HG02763 (cell line): ENCODE measurements around the gene ELANE.

Experiments
- ATAC-seq: cut with Tn5 transposase; IDR thresholded peaks from one replicate; pipeline ENCODE4 v1.9.1; 2021; ENCODE audit warnings: mild to moderate bottlenecking, moderate library complexity; ENCODE audit not compliant: unreplicated experiment

The ELANE gene

DNA sequence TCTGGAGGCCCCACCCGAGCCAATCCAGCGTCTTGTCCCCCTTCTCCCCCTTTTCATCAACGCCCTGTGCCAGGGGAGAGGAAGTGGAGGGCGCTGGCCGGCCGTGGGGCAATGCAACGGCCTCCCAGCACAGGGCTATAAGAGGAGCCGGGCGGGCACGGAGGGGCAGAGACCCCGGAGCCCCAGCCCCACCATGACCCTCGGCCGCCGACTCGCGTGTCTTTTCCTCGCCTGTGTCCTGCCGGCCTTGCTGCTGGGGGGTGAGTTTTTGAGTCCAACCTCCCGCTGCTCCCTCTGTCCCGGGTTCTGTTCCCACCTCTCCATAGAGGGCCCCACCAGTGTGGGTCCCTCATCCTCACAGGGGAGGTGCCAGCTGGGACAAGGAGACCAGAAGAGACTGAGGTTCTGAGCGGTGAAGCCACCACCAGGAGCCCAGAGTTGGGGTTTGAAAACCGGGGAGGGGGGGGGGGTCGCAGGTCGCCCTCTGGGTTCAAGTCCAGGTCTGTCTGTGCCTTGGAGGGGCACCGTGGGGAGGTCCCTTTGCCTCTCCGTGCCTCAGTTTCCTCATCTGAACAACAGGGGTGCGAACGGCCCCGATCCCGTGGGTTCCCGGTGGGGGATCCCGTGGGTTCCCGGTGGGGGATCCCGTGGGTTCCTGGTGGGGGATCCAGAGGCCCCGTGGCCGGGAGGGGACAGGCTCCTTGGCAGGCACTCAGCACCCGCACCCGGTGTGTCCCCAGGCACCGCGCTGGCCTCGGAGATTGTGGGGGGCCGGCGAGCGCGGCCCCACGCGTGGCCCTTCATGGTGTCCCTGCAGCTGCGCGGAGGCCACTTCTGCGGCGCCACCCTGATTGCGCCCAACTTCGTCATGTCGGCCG is at the start of gene ELANE:
Gene ELANE (plus strand): TSS at position 168 of the 878 bp plus-strand sequence. CDS start 26 bp downstream, at position 194.
- no peak for ATAC-seq

DNA sequence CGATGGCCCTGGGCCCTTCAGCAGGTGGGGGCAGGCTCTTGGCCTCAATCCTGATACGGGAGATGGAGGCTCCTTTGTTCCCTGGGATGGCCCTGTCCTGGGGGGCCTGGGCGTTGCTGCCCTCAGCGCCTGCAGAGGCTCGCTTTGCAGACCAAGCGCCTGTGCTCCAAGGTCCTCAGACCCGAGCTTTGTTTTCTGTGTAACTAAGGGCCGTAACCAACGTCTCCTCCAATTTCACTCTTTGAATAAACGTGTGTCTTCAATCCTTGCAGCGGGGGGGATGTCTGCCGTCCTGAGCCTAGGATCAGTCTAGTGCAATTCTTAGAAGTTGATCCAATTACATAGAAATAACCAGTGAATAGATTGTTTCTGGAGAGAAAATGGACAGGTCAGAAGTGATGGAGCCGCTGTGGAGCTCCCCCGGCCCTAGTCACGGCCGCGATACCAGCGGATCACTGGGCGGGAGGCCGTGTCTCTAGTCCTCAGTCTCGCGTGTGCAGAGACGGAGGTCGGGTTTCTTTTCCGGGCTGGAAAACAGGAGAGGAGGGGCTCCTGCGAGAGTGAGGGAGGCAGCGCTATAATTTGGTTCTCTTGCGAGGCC is 49.5 kb upstream of the ELANE start:
- ATAC-seq = no peak

DNA sequence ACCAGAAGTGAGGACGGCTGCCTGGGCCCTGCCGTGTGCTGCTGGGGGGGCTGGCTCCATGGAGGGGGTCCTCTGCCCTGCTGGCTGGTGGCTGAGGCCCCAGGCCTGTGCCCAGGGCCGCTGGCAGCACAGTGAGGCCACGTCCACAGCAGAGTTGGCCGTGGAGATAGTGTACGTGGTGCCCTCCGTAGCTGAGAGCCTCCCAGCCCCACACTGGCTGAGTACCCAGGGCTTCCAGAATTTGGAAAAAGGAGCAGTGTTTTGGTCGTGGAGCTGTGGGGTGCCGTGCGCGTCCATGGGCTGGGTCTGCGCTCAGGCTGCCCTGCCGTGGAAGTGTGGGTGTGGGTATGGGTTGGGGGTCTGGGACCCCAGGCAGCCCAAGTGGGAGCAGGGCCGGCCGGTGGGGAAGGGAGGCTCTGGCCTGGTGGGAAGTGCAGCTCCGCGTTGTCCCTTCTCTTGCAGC is 49.0 kb upstream of the ELANE start:
- ATAC-seq = no peak

DNA sequence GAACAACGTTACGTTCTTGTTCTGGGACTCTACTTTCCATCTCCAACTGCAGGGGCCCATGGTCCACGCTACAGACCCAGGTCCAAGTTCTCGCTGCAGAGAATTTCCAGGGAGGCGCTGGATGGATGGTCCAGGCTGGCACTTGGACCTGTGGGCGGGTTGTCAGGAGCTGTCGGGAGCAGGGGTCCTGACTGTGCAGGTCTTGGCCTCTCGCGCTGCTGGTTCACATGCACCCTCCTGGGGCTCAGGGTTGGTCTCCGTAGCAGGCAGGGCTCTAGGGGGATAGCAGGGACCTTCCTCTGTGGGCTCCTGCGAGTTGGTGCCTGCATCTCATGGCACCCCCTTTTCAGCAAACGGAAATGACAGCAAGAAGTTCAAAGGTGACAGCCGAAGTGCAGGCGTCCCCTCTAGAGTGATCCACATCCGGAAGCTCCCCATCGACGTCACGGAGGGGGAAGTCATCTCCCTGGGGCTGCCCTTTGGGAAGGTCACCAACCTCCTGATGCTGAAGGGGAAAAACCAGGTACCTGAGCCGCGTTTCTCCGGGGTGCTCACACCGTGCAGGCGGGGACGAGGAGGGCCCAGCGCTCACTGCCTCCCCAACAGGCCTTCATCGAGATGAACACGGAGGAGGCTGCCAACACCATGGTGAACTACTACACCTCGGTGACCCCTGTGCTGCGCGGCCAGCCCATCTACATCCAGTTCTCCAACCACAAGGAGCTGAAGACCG is 48.3 kb upstream of the ELANE start:
- no peak for ATAC-seq

DNA sequence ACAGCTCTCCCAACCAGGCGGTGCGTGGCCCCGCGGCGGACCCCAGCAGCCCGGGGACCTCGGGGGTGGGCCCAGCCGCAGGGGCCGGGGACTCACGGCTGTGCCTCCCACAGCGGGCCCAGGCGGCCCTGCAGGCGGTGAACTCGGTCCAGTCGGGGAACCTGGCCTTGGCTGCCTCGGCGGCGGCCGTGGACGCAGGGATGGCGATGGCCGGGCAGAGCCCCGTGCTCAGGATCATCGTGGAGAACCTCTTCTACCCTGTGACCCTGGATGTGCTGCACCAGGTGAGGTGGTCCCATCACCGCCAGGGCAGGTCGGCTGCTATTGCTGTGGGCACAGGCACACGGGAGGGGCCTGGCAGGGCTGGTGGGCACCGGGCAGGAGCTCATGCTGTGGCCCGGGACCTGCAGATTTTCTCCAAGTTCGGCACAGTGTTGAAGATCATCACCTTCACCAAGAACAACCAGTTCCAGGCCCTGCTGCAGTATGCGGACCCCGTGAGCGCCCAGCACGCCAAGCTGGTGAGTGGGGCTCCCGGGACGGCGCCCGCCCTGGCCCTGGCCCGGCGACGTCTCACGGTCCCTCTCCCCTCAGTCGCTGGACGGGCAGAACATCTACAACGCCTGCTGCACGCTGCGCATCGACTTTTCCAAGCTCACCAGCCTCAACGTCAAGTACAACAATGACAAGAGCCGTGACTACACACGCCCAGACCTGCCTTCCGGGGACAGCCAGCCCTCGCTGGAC is 47.5 kb upstream of the ELANE start:
- no peak for ATAC-seq

DNA sequence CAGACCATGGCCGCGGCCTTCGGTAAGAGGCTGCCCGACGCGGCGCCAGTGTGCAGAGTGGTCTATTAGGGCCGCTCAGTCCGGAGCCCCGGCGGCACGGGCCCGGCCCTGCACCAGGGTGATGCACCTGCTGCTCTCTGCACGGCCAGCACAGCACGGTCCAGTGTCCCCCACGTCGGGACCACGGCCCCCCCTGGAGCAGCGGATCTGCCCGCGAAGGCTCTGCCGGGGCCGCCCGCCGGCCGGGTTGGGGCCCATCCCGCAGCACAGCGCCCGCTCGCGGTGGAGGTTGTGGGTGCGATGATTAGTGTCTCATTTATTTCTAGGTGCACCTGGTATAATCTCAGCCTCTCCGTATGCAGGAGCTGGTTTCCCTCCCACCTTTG is 46.9 kb upstream of the ELANE start:
- ATAC-seq = no peak

DNA sequence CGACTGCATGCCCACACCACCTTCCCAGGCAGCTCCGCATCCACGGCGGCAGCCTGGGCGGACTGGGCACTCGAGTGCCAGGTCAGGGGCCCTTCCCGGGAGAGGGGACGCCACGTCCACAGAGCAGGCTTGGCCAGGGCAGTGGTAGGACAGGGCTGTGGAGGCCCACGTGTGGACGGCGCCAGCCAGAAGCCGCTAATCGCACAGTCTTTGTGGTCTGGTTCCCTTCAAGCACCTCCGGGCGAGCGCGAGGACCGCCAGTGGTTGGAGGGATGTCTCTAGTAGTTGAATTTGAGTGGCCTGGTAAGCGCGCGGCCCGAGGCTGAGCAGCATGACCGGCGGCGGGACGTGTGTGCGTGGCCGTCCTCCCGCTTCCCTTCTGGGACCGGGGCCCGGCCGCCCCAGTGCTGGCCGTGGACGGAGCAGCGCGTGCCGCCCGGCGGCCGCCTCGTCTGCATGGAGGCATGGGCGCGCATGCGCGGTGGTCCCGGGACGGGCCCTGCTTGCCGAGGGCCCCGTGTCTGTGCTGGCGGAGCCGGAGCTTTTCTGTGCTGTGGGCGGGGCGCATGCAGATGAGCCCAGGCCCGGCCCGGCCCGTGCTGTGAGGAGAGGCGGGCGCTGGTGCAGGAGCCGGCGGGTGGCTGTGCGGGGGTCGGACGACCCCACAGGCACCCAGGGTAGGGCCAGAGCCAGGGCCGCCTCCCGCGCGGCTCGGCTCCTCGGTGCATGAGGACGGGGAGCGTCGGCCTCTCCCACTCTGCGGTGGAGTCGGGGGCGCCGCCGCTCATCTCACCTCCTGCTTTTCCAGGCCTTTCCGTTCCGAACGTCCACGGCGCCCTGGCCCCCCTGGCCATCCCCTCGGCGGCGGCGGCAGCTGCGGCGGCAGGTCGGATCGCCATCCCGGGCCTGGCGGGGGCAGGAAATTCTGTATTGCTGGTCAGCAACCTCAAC is 46.2 kb upstream of the ELANE start:
- no peak for ATAC-seq

DNA sequence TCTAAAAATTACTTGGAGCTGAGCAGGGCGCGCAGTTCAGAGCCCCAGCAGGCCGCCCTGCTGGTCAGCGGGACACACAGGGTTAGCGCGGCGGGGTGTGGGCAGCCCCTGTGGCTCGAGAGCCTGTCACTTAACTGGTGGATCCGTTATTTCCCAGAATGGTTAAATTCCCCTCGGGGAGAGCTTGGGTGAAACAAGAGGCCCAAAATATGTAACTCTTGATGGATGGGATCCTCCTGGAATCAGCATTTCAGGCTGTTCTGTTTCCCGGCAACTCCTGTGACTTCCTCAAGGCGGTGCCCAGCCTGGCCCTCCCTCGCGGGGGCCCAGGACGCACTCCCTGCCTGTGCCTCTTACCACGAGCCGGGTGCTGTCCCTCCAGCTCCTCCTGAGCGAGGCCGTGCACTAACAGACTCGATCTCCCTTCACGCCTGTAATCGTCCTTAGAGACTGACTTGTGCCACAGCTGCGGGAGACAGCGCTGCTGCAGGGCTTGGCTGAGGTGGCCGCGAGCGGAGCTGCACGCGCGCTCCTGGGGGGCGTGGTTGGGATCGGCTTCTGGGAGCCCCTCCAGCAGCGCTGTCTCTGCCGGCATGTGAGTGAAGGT is 45.2 kb upstream of the ELANE start:
- ATAC-seq = no peak

DNA sequence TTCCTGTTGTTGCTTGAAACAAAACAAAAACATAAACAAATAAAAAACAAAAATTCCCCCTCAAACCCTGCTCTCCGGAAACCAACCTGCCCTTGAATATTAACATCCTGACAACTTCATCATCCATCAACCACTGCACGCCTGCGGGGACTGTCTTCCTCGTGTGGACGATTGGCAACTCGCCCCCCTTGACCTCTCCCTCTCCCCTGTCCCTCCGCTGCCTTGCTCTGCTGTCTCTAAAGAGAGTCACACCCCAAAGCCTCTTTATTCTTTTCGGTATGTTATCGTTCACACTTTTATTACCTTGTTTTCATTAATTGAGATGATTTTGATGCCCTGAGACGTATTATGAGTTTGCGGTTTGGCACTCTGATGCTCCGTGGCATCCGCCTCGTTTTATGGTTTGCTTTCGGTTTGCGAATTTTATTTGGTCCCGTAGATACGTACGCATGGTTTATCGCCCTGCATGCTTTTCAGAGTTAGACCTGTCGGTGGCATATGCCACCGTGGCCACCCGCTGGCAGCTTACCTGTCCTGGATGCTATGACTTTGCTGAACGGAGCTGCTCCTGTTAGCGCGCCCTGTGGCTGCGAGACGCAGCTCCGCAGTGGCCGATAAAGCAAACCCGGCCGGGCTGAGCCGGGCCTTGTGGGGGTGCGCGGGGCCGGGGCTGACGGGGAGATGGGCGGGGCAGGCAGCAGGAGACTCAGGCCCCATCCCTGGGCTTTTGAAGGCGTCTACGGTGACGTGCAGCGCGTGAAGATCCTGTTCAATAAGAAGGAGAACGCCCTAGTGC is 44.3 kb upstream of the ELANE start:
- no peak for ATAC-seq

DNA sequence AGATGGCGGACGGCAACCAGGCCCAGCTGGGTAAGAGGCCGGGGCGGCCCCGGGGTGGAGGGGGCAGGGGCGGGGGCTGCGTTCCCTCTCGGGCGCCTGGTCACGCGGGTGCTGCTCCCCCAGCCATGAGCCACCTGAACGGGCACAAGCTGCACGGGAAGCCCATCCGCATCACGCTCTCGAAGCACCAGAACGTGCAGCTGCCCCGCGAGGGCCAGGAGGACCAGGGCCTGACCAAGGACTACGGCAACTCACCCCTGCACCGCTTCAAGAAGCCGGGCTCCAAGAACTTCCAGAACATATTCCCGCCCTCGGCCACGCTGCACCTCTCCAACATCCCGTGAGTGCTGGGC is 43.7 kb upstream of the ELANE start:
- no peak for ATAC-seq

DNA sequence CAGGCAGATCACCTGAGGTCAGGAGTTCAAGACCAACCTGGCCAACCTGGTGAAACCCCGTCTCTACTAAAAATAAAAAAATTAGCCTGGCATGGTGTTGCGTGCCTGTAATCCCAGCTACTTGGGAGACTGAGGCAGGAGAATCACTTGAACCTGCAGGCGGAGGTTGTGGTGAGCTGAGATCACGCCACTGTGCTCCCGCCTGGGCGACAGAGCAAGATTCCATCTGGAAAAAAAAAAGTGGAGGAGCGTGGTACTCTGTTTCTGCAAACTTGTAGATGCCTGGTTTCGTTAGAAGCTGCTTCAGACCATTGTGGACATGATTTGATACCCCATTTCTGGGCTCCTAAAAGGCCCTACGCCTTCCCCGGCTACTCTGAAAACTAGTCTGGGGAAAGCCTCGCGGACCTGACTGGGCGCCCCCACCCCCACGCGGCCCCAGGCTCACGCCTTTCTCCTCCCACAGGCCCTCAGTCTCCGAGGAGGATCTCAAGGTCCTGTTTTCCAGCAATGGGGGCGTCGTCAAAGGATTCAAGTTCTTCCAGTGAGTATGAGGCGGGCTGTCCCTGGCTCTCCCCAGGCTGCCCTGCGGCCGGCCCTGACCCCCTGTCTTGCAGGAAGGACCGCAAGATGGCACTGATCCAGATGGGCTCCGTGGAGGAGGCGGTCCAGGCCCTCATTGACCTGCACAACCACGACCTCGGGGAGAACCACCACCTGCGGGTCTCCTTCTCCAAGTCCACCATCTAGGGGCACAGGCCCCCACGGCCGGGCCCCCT is 41.8 kb upstream of the ELANE start:
- ATAC-seq = no peak

DNA sequence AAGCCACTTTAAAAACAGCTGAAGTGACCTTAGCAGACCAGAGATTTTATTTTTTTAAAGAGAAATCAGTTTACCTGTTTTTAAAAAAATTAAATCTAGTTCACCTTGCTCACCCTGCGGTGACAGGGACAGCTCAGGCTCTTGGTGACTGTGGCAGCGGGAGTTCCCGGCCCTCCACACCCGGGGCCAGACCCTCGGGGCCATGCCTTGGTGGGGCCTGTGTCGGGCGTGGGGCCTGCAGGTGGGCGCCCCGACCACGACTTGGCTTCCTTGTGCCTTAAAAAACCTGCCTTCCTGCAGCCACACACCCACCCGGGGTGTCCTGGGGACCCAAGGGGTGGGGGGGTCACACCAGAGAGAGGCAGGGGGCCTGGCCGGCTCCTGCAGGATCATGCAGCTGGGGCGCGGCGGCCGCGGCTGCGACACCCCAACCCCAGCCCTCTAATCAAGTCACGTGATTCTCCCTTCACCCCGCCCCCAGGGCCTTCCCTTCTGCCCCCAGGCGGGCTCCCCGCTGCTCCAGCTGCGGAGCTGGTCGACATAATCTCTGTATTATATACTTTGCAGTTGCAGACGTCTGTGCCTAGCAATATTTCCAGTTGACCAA is 41.1 kb upstream of the ELANE start:
- no peak for ATAC-seq

DNA sequence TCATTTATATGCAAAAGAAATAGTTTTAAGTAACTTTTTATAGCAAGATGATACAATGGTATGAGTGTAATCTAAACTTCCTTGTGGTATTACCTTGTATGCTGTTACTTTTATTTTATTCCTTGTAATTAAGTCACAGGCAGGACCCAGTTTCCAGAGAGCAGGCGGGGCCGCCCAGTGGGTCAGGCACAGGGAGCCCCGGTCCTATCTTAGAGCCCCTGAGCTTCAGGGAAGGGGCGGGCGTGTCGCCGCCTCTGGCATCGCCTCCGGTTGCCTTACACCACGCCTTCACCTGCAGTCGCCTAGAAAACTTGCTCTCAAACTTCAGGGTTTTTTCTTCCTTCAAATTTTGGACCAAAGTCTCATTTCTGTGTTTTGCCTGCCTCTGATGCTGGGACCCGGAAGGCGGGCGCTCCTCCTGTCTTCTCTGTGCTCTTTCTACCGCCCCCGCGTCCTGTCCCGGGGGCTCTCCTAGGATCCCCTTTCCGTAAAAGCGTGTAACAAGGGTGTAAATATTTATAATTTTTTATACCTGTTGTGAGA is 40.5 kb upstream of the ELANE start:
- ATAC-seq = no peak

DNA sequence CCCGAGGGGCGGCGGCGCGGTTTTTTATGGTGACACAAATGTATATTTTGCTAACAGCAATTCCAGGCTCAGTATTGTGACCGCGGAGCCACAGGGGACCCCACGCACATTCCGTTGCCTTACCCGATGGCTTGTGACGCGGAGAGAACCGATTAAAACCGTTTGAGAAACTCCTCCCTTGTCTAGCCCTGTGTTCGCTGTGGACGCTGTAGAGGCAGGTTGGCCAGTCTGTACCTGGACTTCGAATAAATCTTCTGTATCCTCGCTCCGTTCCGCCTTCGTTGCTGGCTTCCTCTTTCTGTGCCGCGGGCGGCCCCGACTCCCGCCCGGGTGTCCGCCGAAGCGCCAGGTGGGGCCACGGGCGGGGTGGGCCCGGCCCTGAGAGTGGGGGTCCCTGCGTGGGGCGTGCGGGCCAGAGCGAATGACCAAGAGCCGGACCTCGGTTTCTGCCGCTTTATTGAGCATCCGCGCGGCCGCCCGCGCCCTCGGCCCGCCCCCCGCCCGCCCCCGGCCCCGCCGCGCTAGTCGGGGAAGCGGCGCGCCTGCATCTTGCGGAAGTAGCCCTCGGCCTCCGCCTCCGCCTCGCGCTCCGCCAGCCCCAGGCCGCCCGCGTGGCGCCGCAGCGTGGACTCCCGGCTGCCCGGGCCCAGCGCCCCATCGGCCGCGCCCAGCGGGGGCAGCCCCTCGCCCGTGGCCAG is 39.9 kb upstream of the ELANE start:
- no peak for ATAC-seq

DNA sequence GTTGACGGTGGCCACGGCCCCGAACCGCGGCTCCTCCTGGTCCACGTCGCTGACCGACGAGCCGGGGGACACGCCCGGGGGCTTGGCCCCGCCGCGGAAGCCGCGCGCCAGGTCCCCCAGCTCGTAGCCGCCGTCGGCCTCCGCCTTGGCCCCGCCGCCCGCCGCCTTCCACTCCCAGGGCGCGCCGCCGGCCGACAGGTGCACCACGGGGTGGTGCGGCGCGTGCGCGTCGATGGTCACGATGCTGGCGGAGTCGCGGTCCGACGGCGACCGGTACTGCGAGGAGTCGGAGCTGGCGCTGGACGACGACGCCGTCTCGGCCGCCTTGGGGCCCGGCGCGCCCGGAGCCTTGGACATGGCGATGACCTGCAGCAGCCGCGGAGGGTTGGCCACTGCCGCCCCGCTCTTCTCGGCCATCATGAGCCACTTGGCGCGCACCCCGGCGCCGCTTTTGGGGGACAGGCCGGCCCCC is 39.3 kb upstream of the ELANE start:
- ATAC-seq = no peak
